Fibroblast of the conjunctiva (primary cell): Measurements from ENCODE around the gene POU2F3.

Experiments used
- DNase-seq: peaks from one replicate; pipeline ENCODE4 v3.0.0-alpha.2; 2010; ENCODE audit warnings: low read depth

Gene POU2F3

DNA sequence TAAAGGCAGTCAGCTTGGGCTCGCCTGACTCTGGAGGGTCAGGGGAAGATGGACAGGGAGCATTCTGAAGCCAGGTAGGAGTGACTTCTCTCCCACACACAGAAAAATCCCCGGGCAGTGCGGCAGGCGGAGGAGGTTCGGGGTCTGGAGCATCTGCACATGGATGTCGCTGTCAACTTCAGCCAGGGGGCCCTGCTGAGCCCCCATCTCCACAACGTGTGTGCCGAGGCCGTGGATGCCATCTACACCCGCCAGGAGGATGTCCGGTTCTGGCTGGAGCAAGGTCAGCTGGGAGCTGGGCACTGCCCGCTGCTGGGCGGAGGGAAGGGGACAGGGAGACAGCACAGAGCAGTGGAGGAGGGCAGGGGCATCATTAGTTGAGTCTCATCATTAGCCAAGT lies 13.2 kb upstream of the POU2F3 start:
- DNase-seq = no peak

GRCh38 chr11:120227228-120227852 lies 12.6 kb upstream of the POU2F3 start:
- DNase-seq = no peak

DNA sequence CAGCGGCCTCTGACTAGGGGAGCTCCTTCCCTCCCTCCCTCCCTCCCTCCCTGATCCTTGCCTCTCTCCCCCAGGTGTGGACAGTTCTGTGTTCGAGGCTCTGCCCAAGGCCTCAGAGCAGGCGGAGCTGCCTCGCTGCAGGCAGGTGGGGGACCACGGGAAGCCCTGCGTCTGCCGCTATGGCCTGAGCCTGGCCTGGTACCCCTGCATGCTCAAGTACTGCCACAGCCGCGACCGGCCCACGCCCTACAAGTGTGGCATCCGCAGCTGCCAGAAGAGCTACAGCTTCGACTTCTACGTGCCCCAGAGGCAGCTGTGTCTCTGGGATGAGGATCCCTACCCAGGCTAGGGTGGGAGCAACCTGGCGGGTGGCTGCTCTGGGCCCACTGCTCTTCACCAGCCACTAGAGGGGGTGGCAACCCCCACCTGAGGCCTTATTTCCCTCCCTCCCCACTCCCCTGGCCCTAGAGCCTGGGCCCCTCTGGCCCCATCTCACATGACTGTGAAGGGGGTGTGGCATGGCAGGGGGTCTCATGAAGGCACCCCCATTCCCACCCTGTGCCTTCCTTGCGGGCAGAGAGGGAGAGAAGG lies 11.1 kb upstream of the POU2F3 start:
- no peak for DNase-seq

DNA sequence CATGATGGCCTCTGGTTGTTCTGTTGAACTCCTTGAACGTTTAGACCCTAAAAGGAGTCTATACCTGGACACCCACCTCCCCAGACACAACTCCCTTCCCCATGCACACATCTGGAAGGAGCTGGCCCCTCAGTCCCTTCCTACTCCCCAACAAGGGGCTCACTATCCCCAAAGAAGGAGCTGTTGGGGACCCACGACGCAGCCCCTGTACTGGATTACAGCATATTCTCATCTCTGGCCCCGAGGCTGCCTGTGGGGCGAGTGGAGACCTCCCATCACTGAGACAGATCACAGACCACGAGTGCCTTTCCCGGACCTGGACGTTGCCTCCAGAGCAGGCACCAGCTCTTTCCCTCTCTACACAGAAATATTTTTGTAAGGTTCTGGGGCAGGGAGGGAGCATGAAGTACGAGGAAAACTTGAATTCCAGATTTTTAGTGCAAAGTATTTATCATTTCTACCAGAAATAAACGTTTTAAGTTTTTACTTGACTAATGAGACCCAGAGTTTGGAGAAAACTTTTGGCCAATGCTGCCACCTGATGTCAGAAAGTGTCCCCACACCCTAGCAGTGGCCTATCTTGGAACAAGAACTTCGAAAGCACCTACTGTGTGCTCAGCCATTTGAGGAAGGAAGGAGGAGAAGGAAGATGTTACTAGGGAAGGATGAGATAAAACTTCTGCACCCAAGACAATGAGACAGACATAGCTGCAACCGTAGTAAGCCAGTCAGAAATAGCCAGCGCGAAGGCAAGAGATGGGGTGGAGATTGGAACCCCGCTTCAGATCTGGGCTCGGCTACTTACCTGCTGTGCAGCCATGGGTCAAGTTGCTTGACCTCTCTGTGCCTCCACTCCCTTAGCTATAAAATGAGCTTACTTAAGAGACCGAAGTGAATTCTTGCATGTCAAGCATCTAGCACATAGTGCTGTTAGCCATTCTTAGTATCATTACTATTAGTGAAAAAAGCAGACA lies 10.2 kb upstream of the POU2F3 start:
- DNase-seq = no peak

- no peak for DNase-seq
Measured at GRCh38 chr11:120230433-120231071, 9.4 kb upstream of the POU2F3 start.

- no peak for DNase-seq
Measured at GRCh38 chr11:120231963-120232362, 8.0 kb upstream of the POU2F3 start.

- no peak for DNase-seq
Measured at GRCh38 chr11:120233207-120233803, 6.6 kb upstream of the POU2F3 start.

GRCh38 chr11:120235024-120235628 lies 4.8 kb upstream of the POU2F3 start:
- DNase-seq = no peak

- no peak for DNase-seq
Measured at GRCh38 chr11:120236169-120237107, 3.5 kb upstream of the POU2F3 start.

GRCh38 chr11:120238968-120239620 lies 846 bp upstream of the POU2F3 start:
- DNase-seq = no peak

- DNase-seq = no peak
Measured at GRCh38 chr11:120240866-120241265, 926 bp downstream of the POU2F3 start.

DNA sequence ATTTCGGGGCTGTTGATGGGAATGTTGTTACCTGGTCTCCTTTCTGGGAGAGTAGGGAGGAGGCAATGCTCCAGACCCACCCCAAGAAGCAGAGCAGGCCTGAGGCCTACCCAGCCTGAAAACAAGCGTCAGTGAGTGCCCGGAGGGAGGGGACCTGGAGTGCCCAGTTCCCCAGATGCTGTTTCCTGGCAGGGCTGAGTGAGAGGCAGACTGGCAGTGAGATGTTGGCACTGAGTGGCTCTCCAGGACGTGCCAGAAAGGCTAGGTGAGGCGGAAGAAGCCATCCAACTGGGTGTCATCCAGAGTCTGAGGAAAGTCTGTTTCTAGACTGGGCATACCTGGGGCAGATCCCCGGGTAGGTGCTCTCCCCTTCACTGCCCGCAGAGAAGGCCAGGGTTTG lies 1.3 kb downstream of the POU2F3 start:
- no peak for DNase-seq

DNA sequence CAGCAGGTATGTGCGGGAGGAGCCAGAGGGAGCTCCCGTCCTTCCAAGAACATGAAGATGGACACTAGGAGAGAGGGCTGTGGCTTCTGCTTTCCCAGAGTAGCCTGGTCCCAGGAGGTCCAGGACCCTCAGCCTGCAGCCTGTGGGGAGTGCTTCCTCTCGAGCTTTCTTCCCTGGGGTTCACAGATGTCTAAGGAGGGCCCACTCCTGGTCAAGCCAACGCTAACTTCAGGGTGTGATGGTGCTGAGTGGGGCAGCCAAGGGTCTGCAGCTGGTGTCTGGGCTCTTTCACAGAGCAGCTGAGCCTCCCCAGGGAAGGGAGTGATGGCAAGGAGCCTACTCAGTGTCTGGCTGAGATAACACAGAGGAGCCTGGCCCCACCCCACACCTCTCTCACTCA lies 3.3 kb downstream of the POU2F3 start:
- DNase-seq = no peak

GRCh38 chr11:120244476-120245365 lies 4.8 kb downstream of the POU2F3 start:
- no peak for DNase-seq

GRCh38 chr11:120245434-120245833 lies 5.5 kb downstream of the POU2F3 start:
- DNase-seq = no peak

DNA sequence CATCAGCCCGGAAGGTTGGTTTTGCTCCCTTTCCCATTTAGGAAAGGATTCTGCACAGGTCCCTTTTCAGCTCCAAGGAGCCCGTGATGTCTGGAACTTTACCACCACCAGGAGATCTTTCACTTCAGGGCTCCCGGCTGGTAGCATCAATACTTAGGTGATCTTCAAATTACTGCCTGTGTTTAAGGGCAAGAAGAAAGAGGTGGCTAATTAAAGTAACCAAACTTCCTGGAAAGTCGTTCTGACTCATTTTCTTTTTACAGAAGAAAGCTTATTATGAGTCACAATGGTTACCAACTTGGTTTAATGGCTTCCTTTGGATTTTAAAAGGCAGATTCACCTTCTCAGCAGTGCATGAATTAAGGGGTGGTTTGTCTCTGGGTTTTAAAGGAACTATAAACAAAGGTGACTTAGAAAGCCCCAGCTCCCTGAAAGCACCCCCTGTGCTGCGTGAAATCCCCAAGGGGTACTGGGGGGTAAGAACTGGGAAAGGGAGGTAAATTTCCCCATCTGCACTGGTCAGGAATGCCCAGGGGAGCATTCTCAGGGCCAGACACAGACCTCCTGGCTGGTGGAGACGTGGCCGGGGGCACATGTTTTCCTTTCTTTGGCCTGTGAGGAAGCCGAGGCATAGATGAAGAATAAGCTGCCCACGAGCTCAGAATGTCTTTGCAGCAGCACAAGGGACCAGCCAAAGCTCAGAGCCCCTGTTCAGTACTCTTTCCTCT lies 8.8 kb downstream of the POU2F3 start:
- no peak for DNase-seq

DNA sequence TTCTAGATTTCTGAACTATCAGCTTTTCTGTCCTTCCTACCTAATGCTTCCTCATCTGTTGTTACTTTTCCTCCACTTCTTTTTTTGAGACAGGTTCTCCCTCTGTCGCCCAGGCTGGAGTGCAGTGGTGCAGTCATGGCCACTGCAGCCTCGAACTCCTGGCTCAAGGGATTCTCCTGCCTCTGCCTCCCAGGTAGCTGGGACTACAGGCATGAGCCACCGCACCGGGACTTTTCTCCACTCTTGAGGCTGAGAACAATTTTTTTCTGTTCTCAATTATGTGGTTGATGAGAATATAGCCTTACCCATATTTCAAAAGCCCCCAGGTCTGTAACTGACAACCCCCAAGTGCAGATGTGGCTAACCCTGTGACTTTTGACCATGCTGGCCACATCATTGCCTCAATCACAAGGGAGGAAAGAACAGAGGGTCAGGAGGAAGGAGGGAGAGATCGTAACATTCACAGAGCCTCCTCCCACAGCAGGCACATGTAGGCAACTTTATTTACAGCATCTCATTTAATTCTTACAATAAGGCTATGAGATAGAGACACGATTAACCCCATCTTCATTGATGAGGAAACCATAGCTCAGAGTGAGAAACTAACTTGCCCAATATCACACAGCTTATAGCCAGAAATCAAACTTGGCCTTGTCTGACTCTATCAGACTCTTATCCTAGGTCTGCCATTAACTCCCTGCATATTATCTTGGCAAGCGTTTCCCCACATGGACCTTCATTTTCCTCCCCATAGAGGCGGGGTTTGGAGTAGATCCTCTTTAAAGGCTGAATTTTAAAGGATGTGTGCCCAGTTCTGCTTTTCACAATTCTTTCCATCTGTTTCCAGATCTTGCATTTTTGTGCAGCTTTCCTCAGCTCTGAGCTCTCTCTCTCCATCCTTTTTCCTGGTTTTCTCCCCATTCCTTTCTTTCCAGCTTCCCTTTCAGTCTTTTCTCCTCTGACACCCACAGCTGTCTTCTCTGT lies 9.6 kb downstream of the POU2F3 start:
- DNase-seq = no peak
